ENCODE results near the gene RPS27. TPM values are rescaled to one million over a fixed set of nuclear protein-coding genes. Genes with fewer than 3 reads are reported as not detected.

Gene RPS27
- total RNA-seq, 1 experiment from 2014 or later = 1,548 TPM

- DNase-seq (ENCODE audit: low spot score) = no peak
- peaks cover 10% of the 10 kb centered on the region for H3K36me3 ChIP-seq (ENCODE audit: insufficient read depth, low read length, poor library complexity, severe bottlenecking)
- intact Hi-C loops (cut with micrococcal nuclease; ENCODE audit: unreplicated experiment) = no loop called here
- POLR2A ChIA-PET (ENCODE audit: low non-redundant PET) = interaction anchor here (0.6 kb wide), 1 partner anchor 16 kb away, joined by 3 read pairs; no protein-coding TSS in a partner anchor
- CTCF ChIA-PET = no interaction called here
- TF ChIP-seq EZH2 (IDR thresholded peaks at IDR 0.05; ENCODE audit: borderline replicate concordance, low read depth, low read length, poor library complexity, severe bottlenecking) (no peak), CTCF (conservative IDR thresholded peaks at IDR 0.05; ENCODE audit: low read depth, low read length) (no peak)
- H3K27me3 ChIP-seq (replicated peaks; ENCODE audit: insufficient read depth, low read depth, low read length, poor library complexity) = no peaks in the 10 kb centered on the region
- no peak overlapping the region for H3K27ac ChIP-seq (ENCODE audit: low read depth, low read length, poor library complexity, severe bottlenecking)
- H3K4me1 ChIP-seq (ENCODE audit: insufficient read depth, low read length, poor library complexity, severe bottlenecking) = peaks cover 6% of the 10 kb centered on the region
- no TSS peak for BruUV-seq (replicated peaks)
- H3K9me3 ChIP-seq (ENCODE audit: low read depth, low read length, poor library complexity, severe bottlenecking) = no peaks in the 10 kb centered on the region
- no peak overlapping the region for H3K4me3 ChIP-seq (ENCODE audit: low read depth, low read length, poor library complexity, severe bottlenecking)
These were observed 47.6 kb upstream of the RPS27 start for GRCh38 chr1:153942766-153943549.

GRCh38 chr1:153944005-153944826, 46.3 kb upstream of the RPS27 start:
- H3K27ac ChIP-seq (ENCODE audit: low read depth, low read length, poor library complexity, severe bottlenecking) = peak overlapping the region; percentile 94
- no peak overlapping the region for H3K4me3 ChIP-seq (ENCODE audit: low read depth, low read length, poor library complexity, severe bottlenecking)
- TF ChIP-seq EZH2 (IDR thresholded peaks at IDR 0.05; ENCODE audit: borderline replicate concordance, low read depth, low read length, poor library complexity, severe bottlenecking) (no peak), CTCF (conservative IDR thresholded peaks at IDR 0.05; ENCODE audit: low read depth, low read length) (no peak)
- BruUV-seq (replicated peaks) = no TSS peak
- H3K36me3 ChIP-seq (ENCODE audit: insufficient read depth, low read length, poor library complexity, severe bottlenecking) = peaks cover 19% of the 10 kb centered on the region
- intact Hi-C loops (cut with micrococcal nuclease; ENCODE audit: unreplicated experiment) = no loop called here
- no peaks in the 10 kb centered on the region for H3K27me3 ChIP-seq (replicated peaks; ENCODE audit: insufficient read depth, low read depth, low read length, poor library complexity)
- no peaks in the 10 kb centered on the region for H3K9me3 ChIP-seq (ENCODE audit: low read depth, low read length, poor library complexity, severe bottlenecking)
- ChIA-PET CTCF (interaction anchor here (0.6 to 0.7 kb wide), 2 partner anchors 123 to 420 kb away, joined by 5 to 9 read pairs; no protein-coding TSS in a partner anchor), POLR2A (ENCODE audit: low non-redundant PET) (interaction anchor here (0.6 kb wide), 1 partner anchor 21 kb away, joined by 4 read pairs; no protein-coding TSS in a partner anchor)
- DNase-seq (ENCODE audit: low spot score) = peak; percentile 30
- H3K4me1 ChIP-seq (ENCODE audit: insufficient read depth, low read length, poor library complexity, severe bottlenecking) = peaks cover 6% of the 10 kb centered on the region

- TSS peak; percentile 25 for BruUV-seq (replicated peaks)
- no peak for DNase-seq (ENCODE audit: low spot score)
- Histone ChIP-seq H3K4me3 (ENCODE audit: low read depth, low read length, poor library complexity, severe bottlenecking) (peak overlapping the region; percentile 98), H3K27me3 (replicated peaks; ENCODE audit: insufficient read depth, low read depth, low read length, poor library complexity) (no peaks in the 10 kb centered on the region), H3K9me3 (ENCODE audit: low read depth, low read length, poor library complexity, severe bottlenecking) (no peaks in the 10 kb centered on the region), H3K27ac (ENCODE audit: low read depth, low read length, poor library complexity, severe bottlenecking) (peak overlapping the region; percentile 94), H3K36me3 (ENCODE audit: insufficient read depth, low read length, poor library complexity, severe bottlenecking) (peaks cover 19% of the 10 kb centered on the region), H3K4me1 (ENCODE audit: insufficient read depth, low read length, poor library complexity, severe bottlenecking) (peaks cover 6% of the 10 kb centered on the region)
- ChIA-PET POLR2A (ENCODE audit: low non-redundant PET) (no interaction called here), CTCF (interaction anchor here (0.5 to 0.6 kb wide), 2 partner anchors 334 to 420 kb away, joined by 4 to 9 read pairs; no protein-coding TSS in a partner anchor)
- intact Hi-C loops (cut with micrococcal nuclease; ENCODE audit: unreplicated experiment) = no loop called here
- TF ChIP-seq EZH2 (IDR thresholded peaks at IDR 0.05; ENCODE audit: borderline replicate concordance, low read depth, low read length, poor library complexity, severe bottlenecking) (no peak), CTCF (conservative IDR thresholded peaks at IDR 0.05; ENCODE audit: low read depth, low read length) (no peak)
These were observed 45.8 kb upstream of the RPS27 start for GRCh38 chr1:153944827-153945117.

Measured in A673 (cell line).